NCI-H748 (cell line): Measurements from ENCODE around the gene GID4.
A peak's percentile ranks its signal among the peaks of the same experiment; 100 is the strongest.
"Not testable (repeated sequence)": the region's sequence is repeated elsewhere in the genome, so short reads cannot be mapped to it uniquely, and the experiment has no call there.

Experiments
- DNase-seq: peaks from one replicate; lab custom pipeline; 2025; ENCODE audit not compliant: unreplicated experiment; lab: John Stamatoyannopoulos, UW

GID4 gene

DNA sequence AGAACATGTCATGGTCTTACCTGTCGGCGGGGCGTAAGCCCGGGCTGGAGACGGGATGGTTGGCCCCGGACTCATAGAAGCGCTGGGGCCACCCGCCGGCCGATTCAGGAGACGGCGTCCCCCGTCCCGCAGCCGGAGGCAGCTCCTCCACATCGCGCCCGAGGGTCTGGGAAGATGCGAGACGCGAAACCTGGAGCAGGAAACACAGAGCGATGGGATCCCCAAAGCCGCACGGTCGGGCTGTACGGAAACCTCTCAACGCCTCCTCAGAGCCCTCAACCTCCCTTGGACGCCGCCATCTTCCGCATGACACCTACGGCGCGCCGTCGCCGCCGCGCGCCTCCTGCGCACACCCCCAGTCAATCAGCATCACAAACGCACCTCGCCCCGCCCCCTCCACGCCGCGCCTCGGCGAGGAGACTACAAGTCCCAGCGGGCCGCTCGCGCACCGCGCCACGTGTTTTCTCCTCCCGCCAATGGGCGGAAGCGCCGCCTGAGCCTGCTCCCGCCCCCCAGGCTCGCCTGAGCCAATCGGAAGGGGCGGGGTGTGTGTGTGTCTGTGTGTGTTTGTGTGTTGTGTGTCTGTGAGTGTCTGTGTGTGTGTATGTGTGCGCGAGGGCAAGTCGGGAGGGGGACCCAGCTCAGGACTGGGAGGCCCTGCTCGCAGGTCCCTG lies at the start of gene GID4, which contains the start of gene ATPAF2:
GID4 (plus strand) TSS at position 548 of the 674 bp plus-strand sequence; CDS start at position 605, 57 bp downstream.
ATPAF2 (minus strand) TSS at position 308 of the 674 bp plus-strand sequence; CDS start at position 153, 155 bp downstream.
- DNase-seq: peak; percentile 100

- DNase-seq: no peak
Measured at GRCh38 chr17:17989618-17990017, 49.6 kb upstream of the GID4 start.

- DNase-seq: no peak
Measured at GRCh38 chr17:17990282-17990681, 48.9 kb upstream of the GID4 start.

DNA sequence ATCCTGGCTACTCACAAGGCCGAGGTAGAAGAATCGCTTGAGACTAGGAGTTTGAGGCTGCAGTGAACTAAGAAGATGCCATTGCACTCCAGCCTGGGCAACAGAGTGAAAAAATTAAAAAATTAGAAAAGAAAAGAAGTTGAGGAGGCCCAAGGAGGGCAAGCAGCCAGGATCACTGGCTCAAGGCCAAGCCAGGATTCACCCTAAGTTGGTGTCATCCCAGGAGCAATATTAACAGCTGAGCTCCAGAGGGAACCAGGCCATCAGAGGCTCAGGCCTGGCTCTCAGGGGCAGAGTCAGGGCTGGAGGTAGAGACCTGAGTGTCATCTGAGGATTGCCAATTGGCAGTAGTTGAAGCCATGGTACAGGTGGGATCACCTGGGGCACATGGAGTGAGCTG lies 45.8 kb upstream of the GID4 start:
- no peak for DNase-seq

GRCh38 chr17:17993852-17994251 lies 45.4 kb upstream of the GID4 start:
- no peak for DNase-seq

DNA sequence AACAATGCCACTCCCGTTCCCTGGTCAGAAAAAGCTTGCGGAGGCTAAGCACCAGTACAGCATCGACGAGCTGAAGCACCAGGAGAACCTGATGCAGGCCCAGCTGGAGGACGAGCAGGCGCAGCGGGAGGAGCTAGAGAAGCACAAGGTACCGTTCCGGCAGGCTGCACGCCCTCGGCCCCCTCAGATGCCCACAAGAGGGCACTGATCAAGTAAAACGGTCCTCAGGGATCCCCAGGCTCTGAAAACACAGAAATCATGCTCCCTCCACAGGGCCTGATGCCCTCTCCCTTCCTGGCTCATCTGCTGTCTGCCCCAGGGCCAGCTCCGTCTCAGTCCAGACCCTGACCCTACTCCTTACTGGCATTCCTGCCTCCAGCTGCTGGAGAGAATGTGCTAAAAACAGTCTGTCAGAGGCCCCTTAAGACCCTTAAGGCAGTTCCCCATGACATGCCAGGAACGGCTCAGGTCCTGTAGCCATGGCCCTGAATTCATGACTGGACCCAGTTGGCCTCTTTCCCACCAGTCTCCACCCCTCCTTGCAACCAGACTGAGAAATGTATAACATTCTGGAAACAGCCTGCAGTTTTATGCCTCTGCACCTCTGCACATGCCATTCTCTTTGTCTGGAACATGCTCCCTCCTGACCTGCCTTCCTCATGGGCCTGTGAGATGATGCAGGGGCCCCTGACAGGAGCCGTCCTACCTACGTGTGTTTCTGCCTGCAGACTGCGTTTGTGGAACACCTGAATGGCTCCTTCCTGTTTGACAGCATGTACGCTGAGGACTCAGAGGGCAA lies 44.7 kb upstream of the GID4 start:
- peak; percentile 64 for DNase-seq

GRCh38 chr17:17995887-17996286 lies 43.3 kb upstream of the GID4 start:
- not testable (repeated sequence) for DNase-seq

- no peak for DNase-seq
Measured at GRCh38 chr17:17998934-17999333, 40.3 kb upstream of the GID4 start.

DNA sequence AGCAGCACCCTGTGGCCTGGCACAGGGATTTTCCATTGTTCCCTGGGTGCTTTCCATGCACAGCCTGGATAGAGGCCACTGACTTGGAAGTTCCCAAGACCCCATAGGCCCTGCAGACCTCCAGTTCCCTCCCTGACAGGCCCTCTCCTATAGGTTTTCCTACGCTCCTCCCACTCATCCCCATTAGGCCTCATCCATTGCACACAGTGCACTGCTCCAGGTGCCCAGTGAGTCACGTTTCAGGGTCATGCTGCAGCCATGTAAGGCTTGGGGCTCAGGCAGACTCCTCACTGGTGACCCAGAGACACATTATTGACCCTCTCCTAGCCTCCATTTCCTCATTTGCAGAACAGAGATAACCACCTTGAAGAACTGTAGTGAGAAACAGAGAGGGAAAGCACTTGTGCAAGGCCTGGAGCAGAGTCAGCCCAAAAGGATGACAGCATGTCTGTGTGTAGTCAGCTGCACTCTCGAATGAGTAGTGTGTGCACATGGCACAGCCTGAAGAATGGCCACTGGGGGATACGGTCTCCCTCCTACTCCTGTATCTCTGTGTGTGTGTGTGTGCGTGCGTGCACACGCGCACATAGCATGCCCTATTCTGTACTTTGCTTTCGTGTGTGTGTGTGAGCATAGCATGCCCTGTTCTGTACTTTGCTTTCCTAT lies 39.7 kb upstream of the GID4 start:
- peak; percentile 22 for DNase-seq

GRCh38 chr17:18000030-18000408 lies 39.2 kb upstream of the GID4 start:
- no peak for DNase-seq

DNA sequence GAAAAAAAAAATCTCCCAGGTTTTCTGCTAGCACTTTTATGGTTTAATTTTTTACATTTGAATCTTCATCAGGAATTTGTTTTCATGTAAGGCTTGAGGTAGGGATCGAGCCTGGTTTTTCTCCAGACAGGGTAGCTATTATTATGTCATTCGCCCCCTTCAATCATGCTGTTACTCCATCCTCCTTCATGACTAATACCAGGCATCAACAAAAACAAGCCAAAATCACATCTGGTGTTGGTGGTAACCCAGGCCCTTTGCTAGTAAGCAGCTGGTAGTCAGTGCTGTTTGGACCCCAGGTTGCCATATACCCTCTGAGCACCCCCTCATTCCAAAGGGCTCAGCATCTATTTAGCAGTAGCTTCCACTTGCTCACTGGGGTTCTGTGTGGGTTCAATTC lies 37.0 kb upstream of the GID4 start:
- no peak for DNase-seq

DNA sequence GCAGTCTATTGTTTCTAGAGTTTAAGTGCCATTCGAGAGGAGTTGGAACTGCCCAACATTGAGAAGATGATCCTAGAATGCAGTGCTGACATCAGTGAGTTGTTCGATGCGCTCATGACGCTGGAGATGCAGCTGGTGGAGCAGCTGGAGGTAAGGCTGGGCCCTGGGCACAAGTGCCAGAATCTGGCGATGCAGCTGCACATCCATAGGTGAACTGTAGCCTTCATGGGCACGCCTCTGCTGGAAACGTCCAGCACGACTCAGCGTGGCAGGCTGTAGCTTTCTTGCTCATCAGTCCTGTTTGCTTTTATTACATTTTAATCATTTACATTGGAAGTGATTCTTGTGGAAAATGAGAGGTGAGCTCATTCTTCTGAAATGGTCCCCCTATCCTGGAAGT lies 34.9 kb upstream of the GID4 start:
- peak; percentile 87 for DNase-seq

- DNase-seq: peak; percentile 36
Measured at GRCh38 chr17:18004884-18005305, 34.3 kb upstream of the GID4 start.

GRCh38 chr17:18005496-18005895 lies 33.7 kb upstream of the GID4 start:
- DNase-seq: no peak

DNA sequence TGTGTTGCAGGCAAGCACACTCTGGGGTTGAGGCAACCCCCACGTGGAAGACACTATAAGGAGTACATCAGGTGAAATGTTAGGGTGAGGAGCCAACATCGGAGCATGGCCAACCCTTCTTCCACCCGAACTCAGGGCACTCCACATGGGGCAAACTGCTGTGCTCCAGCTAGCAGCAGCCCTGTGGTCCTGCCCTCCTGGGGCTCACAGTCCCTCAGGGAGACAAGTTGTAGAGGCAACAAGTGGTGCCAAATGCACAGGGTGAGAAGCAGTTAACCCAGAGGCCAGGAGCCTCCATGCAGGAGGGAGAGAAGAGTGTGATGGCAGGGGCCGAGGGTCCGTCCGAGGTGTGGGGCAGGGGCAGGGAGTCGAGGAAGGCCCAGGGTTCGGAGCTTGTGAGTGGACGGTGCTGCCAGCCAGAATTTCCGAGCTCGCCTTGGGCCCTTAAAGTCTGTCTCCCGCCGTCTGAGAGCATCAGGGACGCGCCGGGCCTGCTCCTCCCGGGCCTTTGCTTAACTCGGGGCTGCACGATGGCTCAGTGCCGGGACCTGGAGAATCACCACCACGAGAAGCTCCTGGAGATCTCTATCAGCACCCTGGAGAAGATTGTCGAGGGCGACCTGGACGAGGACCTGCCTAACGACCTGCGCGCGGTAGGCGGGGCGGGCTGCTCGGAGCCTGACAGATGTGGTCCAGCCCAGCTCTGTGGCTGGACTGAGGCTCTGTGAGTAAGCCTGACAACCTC lies 32.5 kb upstream of the GID4 start:
- DNase-seq: no peak

DNA sequence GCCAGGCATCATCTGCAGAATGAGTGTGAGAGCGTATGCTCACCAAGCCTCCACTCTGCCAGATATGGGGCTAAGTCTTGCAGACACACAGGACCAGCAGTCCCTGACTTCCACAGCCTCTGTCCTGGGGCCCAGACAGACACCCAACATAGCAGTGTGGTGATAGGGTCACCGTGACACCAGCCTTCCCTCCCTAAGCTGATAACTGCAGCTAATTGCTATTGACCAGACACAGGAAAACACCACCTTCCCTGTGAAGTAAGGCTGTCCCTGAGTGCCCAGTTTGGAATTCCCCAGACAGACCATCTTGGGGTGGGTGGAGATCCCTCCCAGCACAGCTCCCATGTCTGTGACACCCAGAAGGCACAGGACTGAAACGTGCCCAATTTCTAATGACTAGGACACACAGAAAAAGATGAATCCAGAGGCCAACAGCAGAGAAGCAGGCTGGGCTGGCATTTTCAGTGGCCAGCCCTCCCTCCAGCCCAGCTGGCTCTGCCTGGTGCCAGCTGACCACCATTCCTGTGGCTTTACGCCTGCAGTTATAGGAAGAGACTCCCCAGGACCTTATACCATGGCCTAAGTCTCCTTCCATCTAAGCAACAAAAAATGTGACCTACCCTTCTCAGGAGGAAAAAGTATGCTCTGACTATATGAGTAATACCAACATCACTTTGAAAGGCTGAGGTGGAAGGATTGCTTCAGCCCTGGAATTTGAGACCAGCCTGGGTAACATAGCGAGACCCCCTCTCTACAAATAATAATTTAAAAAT lies 30.5 kb upstream of the GID4 start:
- DNase-seq: no peak

DNA sequence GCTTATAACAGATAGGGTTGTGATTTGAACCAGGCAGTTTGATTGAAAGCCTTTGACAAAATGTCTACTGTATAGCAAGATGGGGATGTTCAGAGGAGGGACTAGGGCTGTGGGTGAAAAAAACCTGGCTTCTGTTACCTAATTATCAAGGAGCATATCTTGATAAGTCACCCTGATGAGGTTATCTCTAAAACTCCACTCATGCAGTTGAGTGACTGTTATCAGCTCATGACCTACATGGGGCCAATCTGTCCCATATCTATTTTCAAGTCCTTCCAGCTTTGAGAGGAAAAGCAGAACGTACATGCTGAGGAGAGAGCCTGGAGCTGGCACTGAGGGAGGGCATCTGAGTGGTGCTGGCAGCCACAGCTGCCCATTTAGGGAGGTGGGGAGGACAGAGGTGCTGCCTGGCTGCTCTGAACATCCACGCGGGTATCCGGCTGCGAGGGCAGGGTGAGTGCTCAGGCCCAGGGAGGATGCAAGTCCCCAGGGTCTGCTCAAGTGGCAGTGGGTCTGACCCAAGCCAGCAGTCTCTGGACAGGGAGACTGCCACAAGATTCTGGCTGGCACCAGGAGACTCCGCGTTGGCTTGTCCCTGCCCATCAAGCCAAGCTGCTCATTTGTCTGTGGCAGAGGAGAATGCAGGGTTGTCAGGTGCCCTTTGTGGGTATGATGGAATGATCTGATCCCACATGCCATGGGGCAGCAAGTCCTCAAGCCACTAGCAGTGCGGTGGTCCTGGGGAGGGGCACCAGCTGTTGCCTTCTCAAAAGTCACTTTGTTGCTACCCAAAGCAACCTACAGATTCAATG lies 29.4 kb upstream of the GID4 start:
- no peak for DNase-seq

GRCh38 chr17:18011286-18011685 lies 27.9 kb upstream of the GID4 start:
- DNase-seq: no peak

GRCh38 chr17:18014006-18014405 lies 25.2 kb upstream of the GID4 start:
- no peak for DNase-seq

DNA sequence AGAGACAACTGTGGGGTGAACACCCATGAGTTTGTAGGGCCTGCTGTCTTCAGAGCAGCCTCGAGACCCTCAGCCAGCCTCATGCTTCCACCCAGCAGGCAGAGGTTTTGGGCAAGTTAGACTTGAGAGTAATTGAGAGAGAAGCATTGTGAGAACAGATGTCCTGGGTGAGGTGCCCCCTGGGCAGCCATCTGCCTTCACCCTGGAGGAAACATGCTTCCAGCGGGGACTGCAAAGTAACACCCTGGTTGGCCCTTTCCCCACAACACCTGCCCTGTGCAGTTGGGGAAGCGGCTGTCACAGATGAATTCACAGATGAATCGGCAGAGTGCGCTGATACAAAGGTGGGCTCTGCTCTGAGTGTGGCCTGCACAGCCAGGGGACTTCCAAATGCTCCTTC lies 23.6 kb upstream of the GID4 start:
- DNase-seq: no peak
